Kidney (tissue), 14 donors: Measurements from ENCODE around the gene EWSR1. TPM values are rescaled to one million over a fixed set of nuclear protein-coding genes. Genes with fewer than 3 reads are reported as not detected.

Source experiments
- DNase-seq, 5 donors: peaks; one replicate each; pipeline ENCODE4 v3.0.0-alpha.2; 2013 to 2020
- FAIRE-seq: peaks from 2 replicates; lab custom pipeline; 2012; peaks lifted over from hg19 to GRCh38; lab: Jason Lieb, UNC
- H3K27ac ChIP-seq, 2 donors: one replicate each; pipeline ENCODE4 v1.7.0; 2013; ENCODE audit warnings: low read depth in 2 of 2, low read length in 2 of 2, inconsistent platforms in 1 of 2
- H3K27me3 ChIP-seq: one replicate; pipeline ENCODE4 v1.7.1; 2013; ENCODE audit warnings: low read length, inconsistent platforms; ENCODE audit not compliant: control insufficient read depth, insufficient read depth
- H3K36me3 ChIP-seq, 3 donors: one replicate each; pipeline versions ENCODE4 v1.7.0 to v1.7.1; 2013; ENCODE audit warnings: low read length in 3 of 3, control low read depth in 1 of 3, inconsistent platforms in 1 of 3; ENCODE audit not compliant: insufficient read depth in 3 of 3, control insufficient read depth in 2 of 3
- H3K4me1 ChIP-seq, 3 donors: one replicate each; pipeline versions ENCODE4 v1.7.0 to v1.7.1; 2013; ENCODE audit warnings: low read length in 3 of 3, inconsistent platforms in 1 of 3, low read depth in 1 of 3; ENCODE audit not compliant: control insufficient read depth in 2 of 3, insufficient read depth in 2 of 3
- H3K4me3 ChIP-seq, 3 donors: one replicate each; pipeline versions ENCODE4 v1.7.0 to v1.8.1; 2013; ENCODE audit warnings: low read length in 3 of 3, control low read depth in 1 of 3, inconsistent platforms in 1 of 3
- H3K9ac ChIP-seq, 3 donors: one replicate each; pipeline versions ENCODE4 v1.7.0 to v1.7.1; 2013; ENCODE audit warnings: low read length in 3 of 3, control low read depth in 1 of 3, inconsistent platforms in 1 of 3
- H3K9me3 ChIP-seq, 3 donors: one replicate each; pipeline versions ENCODE4 v1.7.0 to v1.7.1; 2013; ENCODE audit warnings: low read length in 3 of 3, control low read depth in 1 of 3, inconsistent platforms in 1 of 3; ENCODE audit not compliant: control insufficient read depth in 2 of 3, insufficient read depth in 1 of 3
- CTCF ChIP-seq: IDR thresholded peaks from 3 replicates; pipeline ENCODE4 v1.5.1; 2012; ENCODE audit warnings: mild to moderate bottlenecking, moderate library complexity, borderline replicate concordance; ENCODE audit not compliant: insufficient read depth; ENCODE audit errors: extremely low read depth
- intact Hi-C: fragments of 100-400 bp; cut with DNase I; formaldehyde crosslinking; loops from one replicate; pipeline ENCODE4 v1.11.1; 2022
- polyA plus RNA-seq: library from polyadenylated mRNA; stranded (reverse); fragments of 350-450 nt; fragmentation: Illumina TruSeq; extraction: RNeasy Lipid Tissue Mini Kit (QIAGEN cat#74804); gene quantifications from one replicate; pipeline ENCODE4 v1.2.3, GENCODE V29; 2014; ENCODE audit warnings: low read depth, low replicate concordance; ENCODE audit not compliant: insufficient read depth
- total RNA-seq: library from RNA; stranded (reverse); fragmentation: NEBNext Ultra II Directional; extraction: Animal tissue kit (Norgen Biotek cat#: 25700); gene quantifications from one replicate; pipeline ENCODE4 v1.2.1, GENCODE V29; 2021
- donor health status: control.
- donor health status: control.
- donor health status: control.
- donor health status: control.
- donor health status: control.
- donor health status: DM: yes; HTN: yes; CAD: no.
- donor health status: Normal renal cell carcinoma (clear cell type).

The EWSR1 gene
- total and polyA plus RNA-seq, 2 donors from 2014 or later = 124 to 214 TPM

GRCh38 chr22:29340566-29340965 lies 72.5 kb downstream of the EWSR1 start:
- Histone ChIP-seq H3K4me3 (no peak overlapping the region), H3K9ac (no peak overlapping the region), H3K36me3 (peaks cover 0 to 55% (median 41%) of the 10 kb centered on the region in 3 donors), H3K9me3 (no peaks in the 10 kb centered on the region), H3K27me3 (no peaks in the 10 kb centered on the region), H3K4me1 (no peaks in the 10 kb centered on the region), H3K27ac (no peak overlapping the region)
- intact Hi-C loops = no loop called here
- FAIRE-seq = no peak
- no peak for DNase-seq
- TF ChIP-seq CTCF = no peak

GRCh38 chr22:29341056-29341848 lies 73.2 kb downstream of the EWSR1 start:
- FAIRE-seq = no peak
- Histone ChIP-seq H3K27me3 (no peaks in the 10 kb centered on the region), H3K27ac (no peak overlapping the region), H3K9ac (no peak overlapping the region), H3K36me3 (peaks cover 0 to 51% (median 39%) of the 10 kb centered on the region in 3 donors), H3K9me3 (no peaks in the 10 kb centered on the region), H3K4me1 (no peaks in the 10 kb centered on the region), H3K4me3 (no peak overlapping the region)
- DNase-seq = no peak
- TF ChIP-seq CTCF = no peak
- intact Hi-C loops = no loop called here

- no peak overlapping the region for H3K9ac ChIP-seq
- H3K9me3 ChIP-seq = no peaks in the 10 kb centered on the region
- intact Hi-C loops = no loop called here
- H3K36me3 ChIP-seq = peaks cover 0 to 52% (median 41%) of the 10 kb centered on the region in 3 donors
- no peak for FAIRE-seq
- H3K27ac ChIP-seq = no peak overlapping the region
- no peak for TF ChIP-seq CTCF
- DNase-seq = no peak
- no peak overlapping the region for H3K4me3 ChIP-seq
- H3K27me3 ChIP-seq = no peaks in the 10 kb centered on the region
- no peaks in the 10 kb centered on the region for H3K4me1 ChIP-seq
Observed at GRCh38 chr22:29341849-29342127, 73.7 kb downstream of the EWSR1 start.
